Right lung (tissue), 5 donors: ENCODE data around the gene RNF114. TPM values are rescaled to one million over a fixed set of nuclear protein-coding genes. Genes with fewer than 3 reads are reported as not detected.

Experiments used
- polyA plus RNA-seq, 5 donors: library from polyadenylated mRNA; unstranded; fragments of 120-200 nt; gene quantifications; one replicate each; pipeline versions ENCODE4 v1.2.1 to v1.2.3, GENCODE V29; 2013; ENCODE audit warnings: inconsistent platforms in 1 of 5, low replicate concordance in 1 of 5; ENCODE audit not compliant: insufficient read length in 5 of 5, insufficient read depth in 1 of 5

The RNF114 gene
- polyA plus RNA-seq, 5 donors = 57.2 to 71.9 (median 65.0) TPM

Other genes with a start within 250 kb of the RNF114 start
- gene B4GALT5, start 222.5 kb upstream of the RNF114 start, polyA plus RNA-seq = 10 to 100 TPM; 39.7 to 49.2 (median 42.7) TPM
- 1 to 10 TPM; 7.4 to 9.2 (median 8.0) TPM for gene SLC9A8, start 123.6 kb upstream of the RNF114 start, polyA plus RNA-seq
- gene SPATA2, start 20.9 kb upstream of the RNF114 start, polyA plus RNA-seq = 1 to 10 TPM; 7.2 to 9.6 (median 7.8) TPM
- gene SNAI1, start 46.6 kb downstream of the RNF114 start, polyA plus RNA-seq = 10 to 100 TPM in 1 of 5 donors, 1 to 10 TPM in 4; 7.7 to 11.8 (median 8.7) TPM
- gene UBE2V1, start 176.8 kb downstream of the RNF114 start, polyA plus RNA-seq = 100 to 1,000 TPM; 130 to 165 (median 154) TPM
- gene PEDS1, start 217.3 kb downstream of the RNF114 start, polyA plus RNA-seq = 10 to 100 TPM; 26.5 to 37.4 (median 27.5) TPM